CD4-positive, alpha-beta T cell (primary cell): ENCODE measurements around the gene TMEM132D. TPM values are rescaled to one million over a fixed set of nuclear protein-coding genes. Genes with fewer than 3 reads are reported as not detected.

Source experiments
- ATAC-seq: fragments of 200-7000 bp; cut with Tn5 transposase; one replicate; pipeline ENCODE4 v1.10.0; 2022; ENCODE audit warnings: mild to moderate bottlenecking; ENCODE audit not compliant: poor library complexity
- CTCF ChIA-PET: fragments of 350-600 bp; sonication (Branson Sonifier 250); formaldehyde crosslinking; loops from one replicate; lab custom pipeline; 2021; ENCODE audit warnings: antibody characterized with exemption, inconsistent platforms; lab: Charles Lee
- POLR2A ChIA-PET: fragments of 350-600 bp; sonication (Branson Sonifier 250); formaldehyde crosslinking; loops from one replicate; lab custom pipeline; 2021; ENCODE audit warnings: antibody characterized with exemption, inconsistent platforms; lab: Charles Lee
- DNase-seq, 14 experiments: peaks; one replicate each; pipeline ENCODE4 v3.0.0-alpha.2; 2013 to 2020; ENCODE audit warnings: mixed read lengths in 2 of 14
- H3K27ac ChIP-seq, 2 donors: one replicate each; pipeline versions ENCODE4 v1.5.1 to v1.7.0; 2013; ENCODE audit warnings: low read length in 2 of 2, low read depth in 1 of 2, mild to moderate bottlenecking in 1 of 2
- H3K27me3 ChIP-seq, 2 experiments: 1 replicate in 1 of 2; 2 replicates in 1 of 2; pipeline versions ENCODE4 v1.6.1 to v1.7.0; 2013; ENCODE audit warnings: low read length in 2 of 2, control low read depth in 1 of 2, mild to moderate bottlenecking in 1 of 2, moderate library complexity in 1 of 2; ENCODE audit not compliant: insufficient read depth in 2 of 2, control insufficient read depth in 1 of 2
- H3K36me3 ChIP-seq: one replicate; pipeline ENCODE4 v1.6.1; 2013; ENCODE audit warnings: low read length, control low read depth; ENCODE audit not compliant: insufficient read depth
- H3K4me1 ChIP-seq: one replicate; pipeline ENCODE4 v1.6.1; 2013; ENCODE audit warnings: low read length, control low read depth; ENCODE audit not compliant: insufficient read depth
- H3K4me3 ChIP-seq: one replicate; pipeline ENCODE4 v1.5.1; 2013; ENCODE audit warnings: mild to moderate bottlenecking, low read length, moderate library complexity
- H3K9me3 ChIP-seq, 2 experiments: 1 replicate in 1 of 2; 2 replicates in 1 of 2; pipeline versions ENCODE4 v1.6.1 to v1.7.0; 2013; ENCODE audit warnings: low read length in 2 of 2, mild to moderate bottlenecking in 2 of 2, control low read depth in 1 of 2, moderate library complexity in 1 of 2; ENCODE audit not compliant: control insufficient read depth in 1 of 2, insufficient read depth in 1 of 2
- H3K27ac Mint-ChIP-seq: one replicate; pipeline ENCODE4 v1.8.0; 2020; ENCODE audit warnings: mixed read lengths
- H3K27me3 Mint-ChIP-seq: one replicate; pipeline ENCODE4 v1.8.0; 2021; ENCODE audit warnings: mixed read lengths
- H3K36me3 Mint-ChIP-seq: one replicate; pipeline ENCODE4 v1.8.0; 2021; ENCODE audit warnings: low read depth, mixed read lengths
- H3K4me1 Mint-ChIP-seq: one replicate; pipeline ENCODE4 v1.8.0; 2021; ENCODE audit warnings: low read depth, mixed read lengths
- H3K4me3 Mint-ChIP-seq: one replicate; pipeline ENCODE4 v1.8.0; 2020; ENCODE audit warnings: mild to moderate bottlenecking, mixed read lengths
- H3K9me3 Mint-ChIP-seq: one replicate; pipeline ENCODE4 v1.8.0; 2020; ENCODE audit warnings: mixed read lengths
- CTCF ChIP-seq: fragments of 200-600 bp; IDR thresholded peaks from one replicate; pipeline ENCODE4 v1.8.0; 2022; ENCODE audit warnings: antibody characterized with exemption, mild to moderate bottlenecking
- intact Hi-C, 2 experiments: fragments of 100-400 bp; cut with DNase I in 1 of 2; cut with micrococcal nuclease in 1 of 2; formaldehyde crosslinking; loops; one replicate each; pipeline versions ENCODE4 v1.15.1 to v1.9.0; 2023 to 2025; cut with DNase I, micrococcal nuclease
- total RNA-seq, 174 experiments: library from RNA in 2 of 174; stranded (reverse) in 2 of 174; gene quantifications; one replicate each; pipeline ENCODE4 v1.2.3 and lab custom pipeline; 2021 to 2026

Gene TMEM132D
- total RNA-seq, 2 experiments from 2014 or later, result not detected

- CTCF ChIA-PET, result no interaction called here
- no peak for ATAC-seq
- intact Hi-C loops, result no loop called here
- POLR2A ChIA-PET, result no interaction called here
- Histone ChIP-seq H3K27ac (no peak overlapping the region), H3K27me3 (no peaks in the 10 kb centered on the region), H3K9me3 (peaks cover 4% of the 10 kb centered on the region in 2 experiments), H3K4me1 (no peaks in the 10 kb centered on the region), H3K4me3 (no peak overlapping the region), H3K36me3 (no peaks in the 10 kb centered on the region)
- Mint-ChIP-seq H3K27me3 (no peaks in the 10 kb centered on the region), H3K9me3 (peaks cover 3% of the 10 kb centered on the region), H3K27ac (no peak overlapping the region), H3K36me3 (no peaks in the 10 kb centered on the region), H3K4me3 (no peak overlapping the region), H3K4me1 (no peaks in the 10 kb centered on the region)
- TF ChIP-seq CTCF, result no peak
- no peak for DNase-seq
Observed at GRCh38 chr12:129532082-129532481, 371.7 kb downstream of the TMEM132D start.

GRCh38 chr12:129530984-129531383 is 372.8 kb downstream of the TMEM132D start:
- Mint-ChIP-seq H3K4me3 (no peak overlapping the region), H3K36me3 (no peaks in the 10 kb centered on the region), H3K27me3 (no peaks in the 10 kb centered on the region), H3K4me1 (no peaks in the 10 kb centered on the region), H3K27ac (no peak overlapping the region), H3K9me3 (peaks cover 3% of the 10 kb centered on the region)
- no peak for DNase-seq
- TF ChIP-seq CTCF, result no peak
- no peaks in the 10 kb centered on the region for H3K27me3 ChIP-seq
- H3K27ac ChIP-seq, result no peak overlapping the region
- H3K4me1 ChIP-seq, result no peaks in the 10 kb centered on the region
- CTCF ChIA-PET, result no interaction called here
- POLR2A ChIA-PET, result no interaction called here
- no peaks in the 10 kb centered on the region for H3K36me3 ChIP-seq
- intact Hi-C loops, result no loop called here
- ATAC-seq, result no peak
- no peak overlapping the region for H3K4me3 ChIP-seq
- peaks cover 4% of the 10 kb centered on the region in 2 experiments for H3K9me3 ChIP-seq

DNA sequence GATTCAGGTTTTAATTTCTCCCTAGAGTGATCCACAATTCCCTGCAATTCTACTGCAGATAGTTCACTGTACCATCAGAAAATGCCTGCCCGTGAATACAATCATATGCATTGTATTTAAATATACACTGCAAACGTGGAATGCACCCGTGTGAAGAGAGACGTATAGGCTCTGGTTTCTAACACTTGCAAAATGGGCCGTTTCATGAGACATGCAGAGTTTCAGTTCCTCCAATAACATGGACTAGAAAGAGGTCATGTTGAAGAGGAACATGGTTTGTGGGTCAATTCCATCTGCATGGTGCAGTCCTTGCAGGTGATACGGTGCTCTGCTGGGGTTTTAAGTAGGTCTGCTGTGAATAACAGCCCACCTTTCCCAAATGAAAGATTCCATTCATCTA is 373.3 kb downstream of the TMEM132D start:
- Mint-ChIP-seq H3K9me3 (peaks cover 3% of the 10 kb centered on the region), H3K27me3 (no peaks in the 10 kb centered on the region), H3K4me3 (no peak overlapping the region), H3K36me3 (no peaks in the 10 kb centered on the region), H3K4me1 (no peaks in the 10 kb centered on the region), H3K27ac (no peak overlapping the region)
- no peak for DNase-seq
- TF ChIP-seq CTCF, result no peak
- no peaks in the 10 kb centered on the region for H3K36me3 ChIP-seq
- H3K27ac ChIP-seq, result no peak overlapping the region
- H3K4me3 ChIP-seq, result no peak overlapping the region
- intact Hi-C loops, result no loop called here
- no peak for ATAC-seq
- no peaks in the 10 kb centered on the region for H3K4me1 ChIP-seq
- ChIA-PET CTCF (no interaction called here), POLR2A (no interaction called here)
- H3K9me3 ChIP-seq, result peaks cover 4% of the 10 kb centered on the region in 2 experiments
- H3K27me3 ChIP-seq, result no peaks in the 10 kb centered on the region
